SH-SY5Y (cell line): ENCODE data around the gene P4HTM.

Experiments used
- GATA2 ChIP-seq: IDR thresholded peaks from 2 replicates; pipeline ENCODE4 v1.6.1; 2011; ENCODE audit warnings: mild to moderate bottlenecking, low read depth, low read length
- GATA3 ChIP-seq: IDR thresholded peaks from 2 replicates; pipeline ENCODE4 v1.6.1; 2011; ENCODE audit warnings: low read depth, mild to moderate bottlenecking, low read length, moderate library complexity

The P4HTM gene

GRCh38 chr3:48989796-48990635 lies at the start of gene P4HTM:
TSS of gene P4HTM (plus strand) at chr3:48990241. CDS start at chr3:48990257, 16 bp downstream.
- TF ChIP-seq GATA3, result no peak
- no peak for TF ChIP-seq GATA2

GRCh38 chr3:48945432-48945831 lies 44.6 kb upstream of the P4HTM start:
- TF ChIP-seq GATA3 (no peak), GATA2 (no peak)

DNA sequence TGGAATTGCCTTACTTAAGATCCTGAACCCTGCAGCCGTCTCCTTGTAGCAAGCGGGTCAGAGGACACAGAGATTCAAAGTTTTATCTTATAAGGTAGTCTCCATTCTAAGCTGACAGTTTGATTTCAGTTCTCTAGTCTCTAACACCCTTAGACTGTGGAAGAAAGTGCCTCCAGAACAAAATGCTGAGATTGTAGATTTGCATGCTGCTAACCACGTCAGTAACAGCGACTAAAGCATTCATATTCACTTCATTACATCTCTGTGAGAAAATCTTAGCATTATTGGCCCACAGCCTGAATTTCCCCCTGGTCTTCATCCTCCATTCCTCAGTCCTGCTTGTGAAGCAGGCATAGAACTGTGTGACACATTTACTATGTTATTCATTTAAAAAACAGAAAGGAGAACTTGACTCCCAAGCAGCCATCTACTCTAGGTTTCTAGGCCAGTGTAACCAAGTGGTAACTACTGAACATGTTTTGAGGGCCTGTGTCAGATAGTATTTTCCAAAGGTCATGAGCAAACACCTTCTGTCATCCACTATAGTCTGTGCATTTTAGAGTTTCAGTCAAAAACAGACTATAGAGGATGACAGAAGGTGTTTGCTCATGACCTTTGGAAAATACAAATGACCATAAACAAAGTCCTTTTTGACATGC lies 44.0 kb upstream of the P4HTM start:
- TF ChIP-seq GATA2 (no peak), GATA3 (no peak)

GRCh38 chr3:48949376-48949717 lies 40.7 kb upstream of the P4HTM start:
- TF ChIP-seq GATA2 (no peak), GATA3 (no peak)

GRCh38 chr3:48950051-48950450 lies 40.0 kb upstream of the P4HTM start:
- TF ChIP-seq GATA3, result no peak
- no peak for TF ChIP-seq GATA2

DNA sequence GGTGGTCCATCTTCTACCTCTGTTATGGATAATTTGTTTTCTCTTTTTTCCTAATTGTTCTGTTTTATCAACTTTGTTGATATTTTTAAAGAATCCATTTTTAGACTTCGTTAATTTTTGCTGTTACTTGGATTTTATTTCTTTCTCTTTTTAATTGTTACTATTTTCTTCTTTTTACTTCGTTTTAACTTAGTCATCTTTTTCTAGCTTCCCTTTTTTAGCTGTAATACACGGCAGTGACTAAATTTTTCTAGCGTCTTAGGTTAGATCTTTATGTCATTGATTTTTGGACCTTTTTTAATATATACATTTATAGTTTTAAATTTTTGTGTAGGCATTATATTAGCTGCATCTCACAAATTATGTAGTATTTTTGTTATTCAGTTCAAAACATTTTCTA lies 38.3 kb upstream of the P4HTM start:
- no peak for TF ChIP-seq GATA3
- TF ChIP-seq GATA2, result no peak

- no peak for TF ChIP-seq GATA3
Observed at GRCh38 chr3:48952510-48953118, 37.4 kb upstream of the P4HTM start.

DNA sequence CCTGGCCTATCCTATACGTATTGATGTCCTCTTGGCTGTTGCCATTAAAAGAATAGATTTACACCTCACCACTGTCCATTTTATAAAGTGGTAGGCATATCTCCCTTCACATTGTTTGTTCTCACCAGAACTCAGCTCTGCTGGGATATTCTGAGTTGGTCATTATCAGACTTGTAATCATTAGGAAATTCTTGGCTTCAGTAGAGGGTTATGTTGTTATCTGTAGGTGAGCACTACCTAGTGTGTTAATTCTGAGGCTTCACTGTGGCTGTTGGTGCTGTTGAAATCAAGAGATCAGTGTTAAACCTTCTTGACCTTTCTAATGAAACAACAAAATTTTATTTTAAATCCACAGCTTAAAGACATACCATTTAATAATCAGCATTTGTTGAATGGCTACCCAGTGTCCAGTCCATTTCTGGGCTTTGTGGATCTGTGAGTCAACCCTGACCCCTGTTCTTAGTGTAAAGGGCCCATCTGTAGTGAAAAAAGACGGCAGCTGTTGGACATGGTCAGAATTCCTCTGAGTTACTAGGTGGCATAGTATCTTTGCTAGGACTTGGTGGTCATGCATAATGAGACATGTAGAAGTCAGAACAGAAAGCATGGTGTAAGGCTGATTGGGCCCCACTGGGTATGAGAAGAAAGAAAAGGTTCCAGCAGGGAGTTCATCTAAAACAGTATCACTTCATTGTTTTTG lies 32.9 kb upstream of the P4HTM start:
- TF ChIP-seq GATA2 (no peak), GATA3 (no peak)

GRCh38 chr3:48960841-48961413 lies 29.1 kb upstream of the P4HTM start:
- no peak for TF ChIP-seq GATA3
- no peak for TF ChIP-seq GATA2

- no peak for TF ChIP-seq GATA3
- TF ChIP-seq GATA2, result no peak
Observed at GRCh38 chr3:48962340-48962739, 27.7 kb upstream of the P4HTM start.

DNA sequence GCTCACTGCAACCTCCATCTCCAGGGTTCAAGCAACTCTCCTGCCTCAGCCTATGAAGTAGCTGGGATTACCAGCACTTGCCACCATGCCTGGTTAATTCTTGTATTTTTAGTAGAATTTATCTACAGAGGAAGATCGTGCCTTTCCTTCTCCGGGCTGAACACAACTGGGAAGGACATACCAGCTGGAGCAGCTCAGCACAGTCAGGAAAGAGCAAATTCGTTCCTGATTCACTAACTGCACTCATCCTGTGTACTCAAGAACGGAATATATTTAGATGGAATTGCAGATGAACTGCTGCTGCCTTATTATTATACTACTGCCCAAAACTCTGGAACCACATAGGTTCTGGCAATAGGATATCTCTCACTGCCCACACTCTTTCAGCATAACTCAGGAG lies 27.1 kb upstream of the P4HTM start:
- no peak for TF ChIP-seq GATA2
- TF ChIP-seq GATA3, result no peak

- TF ChIP-seq GATA3 (no peak), GATA2 (no peak)
Observed at GRCh38 chr3:48963591-48963990, 26.4 kb upstream of the P4HTM start.

DNA sequence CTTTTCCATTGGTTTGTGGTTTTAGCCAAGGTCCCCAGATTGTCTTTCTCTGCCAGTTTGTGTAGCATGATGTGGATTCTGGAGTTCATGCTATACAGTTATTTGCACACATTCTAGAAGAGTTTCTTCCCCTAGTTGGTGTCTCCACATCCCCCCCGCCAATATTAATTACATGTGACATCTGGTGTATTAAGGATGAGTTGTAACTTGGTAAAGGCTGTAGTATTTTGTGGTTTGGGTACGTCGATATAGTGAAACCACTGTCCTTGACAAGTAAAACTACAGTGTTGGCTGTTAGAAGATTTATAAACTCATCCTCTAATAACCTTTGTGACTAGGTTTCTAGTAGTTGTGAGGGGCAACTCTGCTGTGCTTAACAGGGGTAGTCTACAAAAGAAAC lies 23.7 kb upstream of the P4HTM start:
- TF ChIP-seq GATA2, result no peak
- TF ChIP-seq GATA3, result no peak

- TF ChIP-seq GATA2, result no peak
- TF ChIP-seq GATA3, result no peak
Observed at GRCh38 chr3:48966876-48967361, 23.1 kb upstream of the P4HTM start.

- TF ChIP-seq GATA3, result no peak
- no peak for TF ChIP-seq GATA2
Observed at GRCh38 chr3:48970586-48970985, 19.5 kb upstream of the P4HTM start.
